Astrocyte (in vitro differentiated cells and primary cell): ENCODE measurements around the gene KBTBD12. TPM values are rescaled to one million over a fixed set of nuclear protein-coding genes. Genes with fewer than 3 reads are reported as not detected.
A peak's percentile ranks its signal among the peaks of the same experiment; 100 is the strongest.

Experiments
- DNase-seq: peaks from one replicate; pipeline ENCODE4 v3.0.0-alpha.2; 2010; ENCODE audit warnings: low read depth
- FAIRE-seq: peaks from 2 replicates; lab custom pipeline; 2011; peaks lifted over from hg19 to GRCh38; lab: Jason Lieb, UNC
- H2AFZ ChIP-seq: 2 replicates; pipeline ENCODE4 v1.6.0; 2012; ENCODE audit warnings: low read depth, low read length, inconsistent platforms
- H3K27ac ChIP-seq: 2 replicates; pipeline ENCODE4 v1.5.1; 2011; ENCODE audit warnings: low read depth, low read length, inconsistent platforms
- H3K27me3 ChIP-seq: 2 replicates; pipeline ENCODE4 v1.6.0; 2011; ENCODE audit warnings: low read length, inconsistent platforms; ENCODE audit not compliant: insufficient read depth
- H3K36me3 ChIP-seq: 2 replicates; pipeline ENCODE4 v1.5.1; 2011; ENCODE audit warnings: low read length, inconsistent platforms; ENCODE audit not compliant: insufficient read depth
- H3K4me1 ChIP-seq: 2 replicates; pipeline ENCODE4 v1.5.1; 2011; ENCODE audit warnings: low read length, inconsistent platforms; ENCODE audit not compliant: insufficient read depth
- H3K4me2 ChIP-seq: 2 replicates; pipeline ENCODE4 v1.6.0; 2012; ENCODE audit warnings: low read length, inconsistent platforms
- H3K4me3 ChIP-seq: 2 replicates; pipeline ENCODE4 v1.5.1; 2011; ENCODE audit warnings: low read depth, mild to moderate bottlenecking, low read length, inconsistent platforms; ENCODE audit not compliant: insufficient read depth
- H3K79me2 ChIP-seq: 2 replicates; pipeline ENCODE4 v1.6.0; 2012; ENCODE audit warnings: mild to moderate bottlenecking, low read length, inconsistent platforms; ENCODE audit not compliant: insufficient read depth
- H3K9ac ChIP-seq: 2 replicates; pipeline ENCODE4 v1.6.0; 2012; ENCODE audit warnings: mild to moderate bottlenecking, low read length, inconsistent platforms
- H3K9me3 ChIP-seq: 2 replicates; pipeline ENCODE4 v1.5.1; 2012; ENCODE audit warnings: low read depth, mild to moderate bottlenecking, low read length, inconsistent platforms; ENCODE audit not compliant: insufficient read depth
- H4K20me1 ChIP-seq: 2 replicates; pipeline ENCODE4 v1.6.0; 2012; ENCODE audit warnings: low read length, inconsistent platforms; ENCODE audit not compliant: insufficient read depth
- H3K27ac Mint-ChIP-seq: one replicate; pipeline ENCODE4 v1.8.0; 2021; ENCODE audit warnings: mild to moderate bottlenecking, mixed read lengths; ENCODE audit not compliant: unreplicated experiment
- H3K27me3 Mint-ChIP-seq: one replicate; pipeline ENCODE4 v1.8.0; 2021; ENCODE audit warnings: low read depth, mixed read lengths; ENCODE audit not compliant: unreplicated experiment
- H3K36me3 Mint-ChIP-seq: one replicate; pipeline ENCODE4 v1.8.0; 2021; ENCODE audit warnings: low read depth, mixed read lengths; ENCODE audit not compliant: unreplicated experiment
- H3K4me1 Mint-ChIP-seq: one replicate; pipeline ENCODE4 v1.8.0; 2021; ENCODE audit warnings: low read depth, mixed read lengths; ENCODE audit not compliant: unreplicated experiment
- H3K4me3 Mint-ChIP-seq: one replicate; pipeline ENCODE4 v1.8.0; 2021; ENCODE audit warnings: mild to moderate bottlenecking, moderate library complexity, mixed read lengths; ENCODE audit not compliant: unreplicated experiment
- H3K9me3 Mint-ChIP-seq: one replicate; pipeline ENCODE4 v1.8.0; 2021; ENCODE audit warnings: mild to moderate bottlenecking, mixed read lengths; ENCODE audit not compliant: unreplicated experiment
- CTCF ChIP-seq: IDR thresholded peaks from 2 replicates; pipeline ENCODE4 v1.5.1; 2011; ENCODE audit warnings: low read depth, mild to moderate bottlenecking, inconsistent platforms, low read length, moderate library complexity; ENCODE audit not compliant: insufficient read depth
- EZH2 ChIP-seq: IDR thresholded peaks from 2 replicates; pipeline ENCODE4 v1.6.1; 2012; ENCODE audit warnings: mild to moderate bottlenecking, low read length, inconsistent platforms; ENCODE audit not compliant: insufficient read depth
- total RNA-seq: library from RNA; stranded (reverse); gene quantifications from 2 replicates; pipeline ENCODE4 v1.2.1, GENCODE V29; 2021

Gene KBTBD12
- total RNA-seq, 1 donor from 2014 or later = not detected

DNA sequence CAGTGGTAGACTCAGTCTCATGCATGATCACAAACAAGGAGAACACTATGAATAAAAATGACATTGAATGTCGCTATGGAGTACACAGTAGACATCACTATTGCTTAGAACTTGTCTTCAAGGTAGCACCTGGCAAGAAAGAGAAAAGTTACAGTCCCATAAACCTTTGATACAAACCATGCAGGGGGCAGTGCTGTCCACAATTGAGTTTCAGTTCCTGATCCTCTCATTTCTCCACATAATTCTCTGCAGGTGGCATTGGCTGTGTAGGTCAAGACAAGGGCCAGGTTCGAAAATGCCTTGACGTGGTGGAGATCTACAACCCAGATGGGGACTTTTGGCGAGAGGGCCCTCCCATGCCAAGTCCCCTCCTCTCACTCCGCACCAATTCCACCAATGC lies 47.9 kb downstream of the KBTBD12 start:
- FAIRE-seq = no peak

GRCh38 chr3:127964053-127964452 lies 49.0 kb downstream of the KBTBD12 start:
- peaks cover 14% of the 10 kb centered on the region for H3K27me3 Mint-ChIP-seq
- Histone ChIP-seq H3K4me1 (no peaks in the 10 kb centered on the region), H3K4me2 (no peak overlapping the region), H3K27ac (no peak overlapping the region), H3K36me3 (no peaks in the 10 kb centered on the region), H3K27me3 (peaks cover 2% of the 10 kb centered on the region), H3K9me3 (no peaks in the 10 kb centered on the region), H3K4me3 (no peak overlapping the region), H2AFZ (no peak overlapping the region), H4K20me1 (no peaks in the 10 kb centered on the region), H3K9ac (no peak overlapping the region), H3K79me2 (no peaks in the 10 kb centered on the region)
- no peak for TF ChIP-seq CTCF
- no peak for TF ChIP-seq EZH2
- no peak for FAIRE-seq
- H3K9me3 Mint-ChIP-seq = peaks cover 5% of the 10 kb centered on the region
- peaks cover 2% of the 10 kb centered on the region for H3K36me3 Mint-ChIP-seq
- DNase-seq = peak; percentile 16
- H3K4me3 Mint-ChIP-seq = no peak overlapping the region
- H3K27ac Mint-ChIP-seq = no peak overlapping the region
- H3K4me1 Mint-ChIP-seq = peaks cover 19% of the 10 kb centered on the region

More for the DNA sequence above, 47.9 kb downstream of the KBTBD12 start:
- no peak overlapping the region for H3K27ac ChIP-seq
- H3K36me3 ChIP-seq = no peaks in the 10 kb centered on the region
- Mint-ChIP-seq H3K4me3 (no peak overlapping the region), H3K9me3 (peaks cover 5% of the 10 kb centered on the region), H3K4me1 (peaks cover 25% of the 10 kb centered on the region), H3K36me3 (peaks cover 2% of the 10 kb centered on the region), H3K27me3 (peaks cover 4% of the 10 kb centered on the region), H3K27ac (no peak overlapping the region)
- no peaks in the 10 kb centered on the region for H3K4me1 ChIP-seq
- H3K79me2 ChIP-seq = no peaks in the 10 kb centered on the region
- no peak overlapping the region for H2AFZ ChIP-seq
- TF ChIP-seq EZH2 (no peak), CTCF (no peak)
- no peak overlapping the region for H3K4me2 ChIP-seq
- peaks cover 2% of the 10 kb centered on the region for H3K27me3 ChIP-seq
- no peaks in the 10 kb centered on the region for H4K20me1 ChIP-seq
- no peak for DNase-seq
- no peak overlapping the region for H3K4me3 ChIP-seq
- no peaks in the 10 kb centered on the region for H3K9me3 ChIP-seq
- no peak overlapping the region for H3K9ac ChIP-seq

GRCh38 chr3:127964816-127965215 lies 49.8 kb downstream of the KBTBD12 start:
- H3K4me1 ChIP-seq = no peaks in the 10 kb centered on the region
- Mint-ChIP-seq H3K27me3 (peaks cover 17% of the 10 kb centered on the region), H3K27ac (no peak overlapping the region), H3K9me3 (peaks cover 5% of the 10 kb centered on the region), H3K4me3 (no peak overlapping the region), H3K4me1 (peaks cover 16% of the 10 kb centered on the region), H3K36me3 (peaks cover 2% of the 10 kb centered on the region)
- H3K79me2 ChIP-seq = no peaks in the 10 kb centered on the region
- no peak overlapping the region for H2AFZ ChIP-seq
- no peak for DNase-seq
- H3K27ac ChIP-seq = no peak overlapping the region
- no peaks in the 10 kb centered on the region for H3K36me3 ChIP-seq
- peaks cover 2% of the 10 kb centered on the region for H3K27me3 ChIP-seq
- H4K20me1 ChIP-seq = no peaks in the 10 kb centered on the region
- FAIRE-seq = no peak
- H3K9ac ChIP-seq = no peak overlapping the region
- no peaks in the 10 kb centered on the region for H3K9me3 ChIP-seq
- H3K4me2 ChIP-seq = no peak overlapping the region
- H3K4me3 ChIP-seq = no peak overlapping the region
- TF ChIP-seq CTCF (no peak), EZH2 (no peak)
